Natural killer cell treated with Interleukin-12 subunit alpha and Interleukin-12 subunit beta and Interleukin-15 and Interleukin-18, amount 100 ng/mL, for 72 hours (primary cell): ENCODE data around the gene C4orf17. TPM values are rescaled to one million over a fixed set of nuclear protein-coding genes. Genes with fewer than 3 reads are reported as not detected.
A peak's percentile ranks its signal among the peaks of the same experiment; 100 is the strongest.

Experiments used
- ATAC-seq, 2 donors: fragments of 150-1000 bp; cut with Tn5 transposase in 1 of 2; sonication (Bioruptor Pico), chemical (Tn5 transposase) in 1 of 2; 2 replicates each; pipeline ENCODE4 v1.10.0; 2021
- DNase-seq: peaks from one replicate; pipeline ENCODE4 v3.0.0; 2022; ENCODE audit warnings: low spot score
- H3K27ac Mint-ChIP-seq, 2 donors: 1 replicate in 1 of 2; 2 replicates in 1 of 2; pipeline ENCODE4 v1.8.0; 2022; ENCODE audit warnings: mixed read lengths in 2 of 2, mild to moderate bottlenecking in 1 of 2, moderate library complexity in 1 of 2
- H3K27me3 Mint-ChIP-seq, 2 donors: 1 replicate in 1 of 2; 2 replicates in 1 of 2; pipeline ENCODE4 v1.8.0; 2022; ENCODE audit warnings: mixed read lengths in 2 of 2
- H3K36me3 Mint-ChIP-seq: one replicate; pipeline ENCODE4 v1.8.0; 2022; ENCODE audit warnings: mixed read lengths
- H3K4me1 Mint-ChIP-seq, 2 donors: 1 replicate in 1 of 2; 2 replicates in 1 of 2; pipeline ENCODE4 v1.8.0; 2022; ENCODE audit warnings: low read depth in 2 of 2, mixed read lengths in 2 of 2, mild to moderate bottlenecking in 1 of 2
- H3K4me3 Mint-ChIP-seq: one replicate; pipeline ENCODE4 v1.8.0; 2022; ENCODE audit warnings: mixed read lengths
- H3K9me3 Mint-ChIP-seq: 2 replicates; pipeline ENCODE4 v1.8.0; 2022; ENCODE audit warnings: mixed read lengths
- total RNA-seq, 2 donors: library from RNA; stranded (reverse); gene quantifications; one replicate each; pipeline ENCODE4 v1.2.3, GENCODE V29; 2022

Gene C4orf17
- total RNA-seq, 2 donors from 2014 or later, result not detected

DNA sequence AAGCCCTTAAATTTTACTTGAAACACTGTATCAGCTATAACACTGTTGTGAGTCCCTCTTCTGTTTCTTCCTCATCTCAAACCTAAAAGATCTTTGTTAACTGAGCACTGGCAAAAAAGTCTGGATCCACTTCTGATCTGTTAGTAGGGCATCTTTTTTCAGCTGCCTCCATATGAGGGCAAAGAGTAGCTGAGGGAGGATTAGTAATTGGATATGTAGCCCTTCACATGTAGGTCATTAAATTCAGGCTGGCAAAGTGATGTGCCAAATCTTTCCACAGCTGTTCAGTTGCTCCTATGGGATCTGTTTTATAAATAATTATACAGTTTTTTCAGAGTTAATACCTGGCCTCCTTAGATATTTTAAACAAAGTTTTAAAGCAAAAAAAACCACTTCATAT lies 54.1 kb downstream of the C4orf17 start:
- Mint-ChIP-seq H3K27ac (peak overlapping the region in 1 of 2 donors; percentile 44), H3K36me3 (no peaks in the 10 kb centered on the region), H3K4me1 (peaks cover 3 to 5% of the 10 kb centered on the region in 2 donors), H3K9me3 (no peaks in the 10 kb centered on the region), H3K4me3 (peak overlapping the region; percentile 54), H3K27me3 (peaks cover 29 to 39% of the 10 kb centered on the region in 2 donors)
- ATAC-seq, result no peak
- no peak for DNase-seq

DNA sequence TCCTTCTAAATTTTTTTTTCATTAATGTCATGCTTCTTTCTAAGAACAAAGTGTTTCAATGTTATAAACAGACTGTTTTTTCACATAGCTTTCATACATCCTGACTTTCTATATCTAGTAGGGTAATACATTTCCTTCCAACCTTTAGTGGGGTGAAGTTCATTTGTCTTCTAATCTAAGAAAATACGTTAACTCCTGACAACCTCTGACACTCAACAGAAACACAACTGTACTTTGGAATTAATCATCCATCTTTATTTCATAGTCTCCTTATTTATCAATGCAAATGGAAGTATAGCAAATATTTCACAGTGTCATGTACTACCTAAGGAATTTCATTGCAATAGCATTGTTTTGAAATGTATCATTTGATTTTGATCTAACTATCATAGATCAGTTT lies 61.1 kb downstream of the C4orf17 start:
- H3K27me3 Mint-ChIP-seq, result peaks cover 44 to 66% of the 10 kb centered on the region in 2 donors
- H3K36me3 Mint-ChIP-seq, result no peaks in the 10 kb centered on the region
- no peaks in the 10 kb centered on the region for H3K4me1 Mint-ChIP-seq
- no peak for ATAC-seq
- H3K4me3 Mint-ChIP-seq, result no peak overlapping the region
- DNase-seq, result no peak
- H3K9me3 Mint-ChIP-seq, result no peaks in the 10 kb centered on the region
- no peak overlapping the region for H3K27ac Mint-ChIP-seq

DNA sequence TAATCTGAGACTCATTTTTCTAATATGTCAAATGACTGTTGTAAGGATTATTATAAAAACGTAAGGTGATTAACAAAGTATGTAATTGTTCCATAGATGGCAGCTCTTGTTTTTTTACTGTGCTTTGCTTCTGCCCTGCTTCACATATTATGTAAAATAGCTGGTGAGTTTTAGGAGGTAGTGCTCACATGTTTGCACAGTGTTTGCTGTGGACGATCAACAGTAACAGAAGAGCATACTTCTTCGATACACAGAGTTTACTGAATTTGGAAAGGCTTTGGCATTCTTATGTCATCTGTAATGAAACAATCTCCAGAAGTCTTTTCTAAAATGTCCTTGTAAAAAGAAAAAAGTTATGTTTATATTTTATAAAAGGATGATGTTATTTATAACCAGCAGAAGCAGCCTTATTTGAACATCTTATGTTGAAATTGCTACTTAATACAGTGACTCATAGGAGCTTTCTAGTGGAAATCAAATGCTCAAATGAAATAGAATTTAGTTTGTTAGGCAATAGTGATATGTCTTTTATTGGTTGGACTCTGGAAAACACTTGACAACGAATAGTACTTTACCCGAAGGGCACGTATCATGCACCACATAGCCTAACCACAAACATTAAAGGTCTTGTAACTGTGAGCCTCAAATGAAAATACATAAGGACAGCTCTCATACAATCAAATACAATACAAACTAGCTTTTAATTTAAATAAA lies 61.9 kb downstream of the C4orf17 start:
- Mint-ChIP-seq H3K27ac (no peak overlapping the region), H3K4me3 (no peak overlapping the region), H3K9me3 (no peaks in the 10 kb centered on the region), H3K4me1 (no peaks in the 10 kb centered on the region), H3K36me3 (no peaks in the 10 kb centered on the region), H3K27me3 (peaks cover 37 to 60% of the 10 kb centered on the region in 2 donors)
- DNase-seq (no peak), ATAC-seq (no peak)

DNA sequence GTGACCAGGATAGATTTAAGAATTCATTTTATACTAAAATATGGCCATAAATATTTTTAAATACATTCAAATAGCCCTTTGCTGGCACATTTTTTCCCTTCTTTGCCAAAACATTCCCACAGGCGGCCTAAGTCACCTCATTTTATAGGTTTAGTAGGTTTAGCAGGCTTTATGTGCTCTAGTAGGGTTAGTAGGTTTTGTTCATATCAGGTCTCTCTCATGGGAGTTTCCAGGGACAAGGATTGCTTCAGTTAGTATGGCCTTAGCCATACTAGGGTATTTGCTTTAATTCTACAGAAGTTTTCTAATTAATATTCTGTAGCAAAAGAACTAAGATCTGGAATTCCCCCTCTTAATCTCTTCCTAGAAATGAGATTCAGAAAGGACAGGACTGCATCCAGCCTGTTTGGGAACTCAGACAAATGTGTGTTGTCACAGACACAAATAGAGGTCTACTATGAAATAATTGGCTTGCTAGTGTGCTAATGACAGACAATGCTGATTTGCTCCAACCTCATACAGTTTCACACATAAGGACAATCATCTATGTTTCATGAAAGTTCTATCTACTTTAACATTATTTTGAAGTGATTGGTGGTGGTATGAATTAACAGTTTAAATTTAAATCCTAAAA lies 63.0 kb downstream of the C4orf17 start:
- H3K27me3 Mint-ChIP-seq, result peaks cover 29 to 55% of the 10 kb centered on the region in 2 donors
- H3K27ac Mint-ChIP-seq, result no peak overlapping the region
- ATAC-seq (no peak), DNase-seq (no peak)
- H3K36me3 Mint-ChIP-seq, result no peaks in the 10 kb centered on the region
- H3K9me3 Mint-ChIP-seq, result no peaks in the 10 kb centered on the region
- H3K4me3 Mint-ChIP-seq, result no peak overlapping the region
- H3K4me1 Mint-ChIP-seq, result no peaks in the 10 kb centered on the region

DNA sequence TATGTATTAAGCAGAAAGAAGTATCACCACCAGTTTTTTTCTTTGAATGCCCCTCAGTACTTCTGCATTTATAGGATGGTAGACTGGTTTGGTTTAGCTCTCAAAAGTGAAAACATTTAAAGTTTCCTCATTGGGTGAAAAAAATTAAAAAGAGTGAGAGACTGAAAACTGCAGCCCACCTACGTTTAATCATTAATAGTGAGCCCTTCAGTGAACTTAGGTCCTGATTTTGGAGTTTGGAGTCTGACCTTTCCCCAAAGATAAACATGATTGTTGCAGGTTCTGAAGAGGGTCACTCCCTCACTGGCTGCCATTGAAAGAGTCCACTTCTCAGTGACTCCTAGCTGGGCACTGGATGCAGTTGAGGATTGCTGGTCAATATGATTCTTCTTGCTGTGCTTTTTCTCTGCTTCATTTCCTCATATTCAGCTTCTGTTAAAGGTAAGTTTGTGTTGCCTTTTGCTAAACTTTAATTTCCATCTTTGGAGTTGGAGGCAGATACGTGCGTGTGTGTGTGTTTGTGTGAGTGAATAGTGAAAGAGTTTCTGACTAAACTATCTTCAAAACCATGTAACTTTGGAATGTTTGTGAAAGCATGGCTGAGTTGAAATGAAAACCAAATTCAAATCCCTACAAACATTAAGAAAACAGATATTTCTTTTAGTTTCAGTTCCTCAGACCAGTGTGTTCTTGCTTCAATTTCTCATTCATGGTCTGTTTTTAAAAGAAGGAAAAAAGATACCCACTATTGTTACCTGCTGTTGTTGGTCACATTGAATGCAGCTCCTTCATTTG lies 63.9 kb downstream of the C4orf17 start, which contains the start of gene MTTP:
Gene MTTP (plus strand): TSS at position 295 of the 795 bp plus-strand sequence. CDS start 86 bp downstream, at position 381.
- peaks cover 29 to 53% of the 10 kb centered on the region in 2 donors for H3K27me3 Mint-ChIP-seq
- no peaks in the 10 kb centered on the region for H3K36me3 Mint-ChIP-seq
- no peak for DNase-seq
- no peak within 1 kb of the TSS for H3K4me3 Mint-ChIP-seq
- H3K9me3 Mint-ChIP-seq, result no peaks in the 10 kb centered on the region
- H3K27ac Mint-ChIP-seq, result no peak within 1 kb of the TSS
- ATAC-seq, result no peak
- H3K4me1 Mint-ChIP-seq, result no peaks in the 10 kb centered on the region

DNA sequence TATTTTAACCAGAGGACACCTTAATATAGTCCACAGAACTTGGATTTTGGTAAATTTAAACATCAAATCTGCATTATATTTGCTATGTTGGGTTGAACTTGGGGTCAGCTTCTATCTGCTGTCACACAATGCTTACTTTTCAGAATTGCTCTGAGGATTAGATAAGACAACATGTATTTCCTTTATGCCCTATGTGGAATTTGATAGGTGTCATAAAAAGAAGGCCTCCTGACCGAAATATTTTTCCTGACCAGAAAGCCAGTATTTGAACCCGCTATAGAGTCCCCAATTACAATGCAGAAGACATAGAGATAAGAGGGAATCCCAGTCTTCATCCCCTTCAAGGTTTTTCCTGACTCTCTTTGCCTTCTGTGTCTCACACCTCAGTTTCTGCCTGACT lies 67.9 kb downstream of the C4orf17 start:
- H3K9me3 Mint-ChIP-seq, result no peaks in the 10 kb centered on the region
- no peak overlapping the region for H3K4me3 Mint-ChIP-seq
- ATAC-seq (no peak), DNase-seq (no peak)
- H3K27me3 Mint-ChIP-seq, result peaks cover 23 to 39% of the 10 kb centered on the region in 2 donors
- no peak overlapping the region for H3K27ac Mint-ChIP-seq
- H3K4me1 Mint-ChIP-seq, result no peaks in the 10 kb centered on the region
- H3K36me3 Mint-ChIP-seq, result no peaks in the 10 kb centered on the region

DNA sequence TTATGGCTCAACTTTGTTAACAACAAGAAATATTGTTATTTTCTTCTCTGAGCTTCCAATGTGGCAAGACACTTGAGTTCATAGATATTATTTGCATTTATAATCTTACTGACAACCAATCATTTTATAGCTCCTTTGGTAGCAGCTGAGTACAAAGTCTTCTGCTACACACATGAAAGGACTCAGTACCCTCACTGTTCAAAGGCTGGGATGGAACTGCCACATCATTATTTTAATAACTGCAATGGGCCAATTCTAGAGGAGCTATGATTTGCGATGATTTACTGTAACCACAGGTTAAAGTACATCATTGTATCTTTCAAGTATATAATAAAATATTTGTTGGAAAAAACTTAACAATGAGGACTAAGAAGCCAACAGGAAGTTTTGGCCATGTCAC lies 74.7 kb downstream of the C4orf17 start:
- Mint-ChIP-seq H3K4me1 (no peaks in the 10 kb centered on the region), H3K27me3 (peaks cover 24 to 40% of the 10 kb centered on the region in 2 donors), H3K27ac (no peak overlapping the region), H3K36me3 (no peaks in the 10 kb centered on the region), H3K4me3 (no peak overlapping the region), H3K9me3 (no peaks in the 10 kb centered on the region)
- DNase-seq, result no peak
- no peak for ATAC-seq

DNA sequence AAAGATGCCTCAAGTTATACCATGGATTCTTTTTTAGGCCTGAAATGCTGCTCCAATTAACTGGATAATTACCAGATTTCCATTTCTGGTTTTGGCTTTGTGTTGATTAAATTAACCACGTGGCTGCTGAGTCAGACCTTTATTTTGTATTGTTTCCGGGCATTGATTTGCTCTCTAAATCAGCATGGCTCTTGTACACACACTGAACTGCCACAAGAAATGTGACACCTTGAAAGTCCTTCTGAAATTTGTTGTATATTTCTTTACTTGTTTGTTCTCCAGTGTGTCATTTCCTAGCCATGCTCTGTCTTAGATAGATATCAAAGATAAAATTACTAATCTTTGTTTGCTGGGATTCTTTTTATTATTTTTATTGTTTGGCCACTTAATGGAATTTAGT lies 75.5 kb downstream of the C4orf17 start:
- H3K27me3 Mint-ChIP-seq, result peaks cover 24 to 40% of the 10 kb centered on the region in 2 donors
- no peaks in the 10 kb centered on the region for H3K9me3 Mint-ChIP-seq

DNA sequence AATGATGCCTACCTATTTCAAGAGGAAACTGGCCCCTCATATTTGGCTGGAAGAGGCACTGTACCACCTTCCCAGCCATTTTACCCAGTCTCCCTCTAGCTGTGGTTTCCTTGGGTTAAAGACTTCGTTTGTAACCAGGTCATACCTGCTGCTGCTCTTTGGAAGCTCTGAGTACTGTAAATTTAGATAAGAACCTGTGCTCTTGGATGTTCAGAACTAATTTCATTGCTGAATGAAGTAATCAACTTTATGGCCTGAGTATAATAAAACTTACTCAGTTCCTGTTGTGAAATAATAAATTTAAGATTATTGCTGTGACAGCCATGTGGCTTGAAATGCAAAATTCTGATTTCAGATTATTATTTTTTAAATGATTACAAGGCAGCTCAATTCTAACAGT lies 76.0 kb downstream of the C4orf17 start:
- Mint-ChIP-seq H3K9me3 (no peaks in the 10 kb centered on the region), H3K4me3 (no peak overlapping the region), H3K36me3 (no peaks in the 10 kb centered on the region), H3K27me3 (peaks cover 22 to 36% of the 10 kb centered on the region in 2 donors), H3K27ac (no peak overlapping the region), H3K4me1 (no peaks in the 10 kb centered on the region)
- ATAC-seq, result no peak
- no peak for DNase-seq

More for the DNA sequence above, 75.5 kb downstream of the C4orf17 start:
- Mint-ChIP-seq H3K27ac (no peak overlapping the region), H3K4me1 (no peaks in the 10 kb centered on the region), H3K4me3 (no peak overlapping the region), H3K36me3 (no peaks in the 10 kb centered on the region)
- ATAC-seq (no peak), DNase-seq (no peak)

DNA sequence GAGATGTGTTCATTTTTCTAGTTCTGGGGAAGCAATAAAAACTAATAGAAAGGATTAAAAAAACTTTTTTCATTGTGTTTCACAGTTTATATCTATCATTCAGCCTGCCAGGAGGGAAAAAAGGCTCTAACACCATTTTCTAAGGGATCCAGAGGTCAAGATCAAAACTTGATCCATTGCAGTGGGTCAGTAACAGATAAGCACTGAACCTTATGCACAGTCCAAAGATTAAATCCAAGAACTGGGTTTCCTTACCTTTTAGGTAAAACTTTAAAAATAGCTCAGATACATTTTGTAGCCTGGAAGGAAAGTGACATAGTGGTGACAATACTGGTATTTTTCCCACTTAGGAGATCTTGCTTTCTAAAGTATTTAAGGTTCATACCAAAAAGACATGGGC lies 76.5 kb downstream of the C4orf17 start:
- no peak for ATAC-seq

DNA sequence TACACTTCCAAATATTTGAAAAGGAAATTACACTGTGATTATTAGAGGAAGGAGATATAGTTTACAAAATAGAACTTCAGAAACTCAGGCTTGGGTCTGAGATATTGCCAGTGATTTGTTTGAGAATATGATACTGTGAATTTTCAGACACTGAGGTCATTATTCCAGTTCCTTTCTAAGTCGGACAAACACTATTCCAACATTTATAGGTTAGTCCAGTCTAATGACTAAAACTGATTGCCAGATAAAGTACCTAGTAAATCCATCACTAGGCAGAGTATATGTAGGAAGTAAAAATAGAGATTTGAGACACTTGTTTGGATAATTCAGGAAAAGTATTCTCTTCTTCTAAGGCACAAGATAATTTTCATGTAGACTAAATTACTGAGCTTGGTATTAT lies 77.0 kb downstream of the C4orf17 start:
- Mint-ChIP-seq H3K27me3 (peaks cover 15 to 28% of the 10 kb centered on the region in 2 donors), H3K9me3 (no peaks in the 10 kb centered on the region), H3K27ac (no peak overlapping the region), H3K4me3 (no peak overlapping the region), H3K4me1 (no peaks in the 10 kb centered on the region), H3K36me3 (no peaks in the 10 kb centered on the region)
- ATAC-seq, result no peak
- no peak for DNase-seq

More for the DNA sequence above, 76.5 kb downstream of the C4orf17 start:
- Mint-ChIP-seq H3K4me1 (no peaks in the 10 kb centered on the region), H3K36me3 (no peaks in the 10 kb centered on the region), H3K9me3 (no peaks in the 10 kb centered on the region), H3K27ac (no peak overlapping the region), H3K4me3 (no peak overlapping the region), H3K27me3 (peaks cover 18 to 31% of the 10 kb centered on the region in 2 donors)
- DNase-seq, result no peak

DNA sequence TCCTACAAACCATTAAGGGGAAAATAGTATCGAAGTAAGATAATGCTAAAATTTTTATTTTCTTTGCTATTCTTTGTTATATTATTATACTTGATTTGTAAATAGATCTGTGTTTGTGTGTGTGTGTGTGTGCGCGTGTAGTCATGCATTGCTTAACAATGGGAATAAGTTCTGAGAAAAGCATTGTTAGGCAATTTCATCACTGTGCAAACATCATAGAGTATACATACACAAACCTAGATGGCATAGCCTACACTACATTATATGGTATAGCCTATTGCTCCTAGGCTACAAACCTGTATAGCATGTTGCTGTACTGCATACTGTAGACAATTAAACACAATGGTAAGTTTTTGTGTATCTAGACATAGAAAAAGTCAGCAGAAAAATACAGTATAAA lies 80.9 kb downstream of the C4orf17 start:
- no peaks in the 10 kb centered on the region for H3K9me3 Mint-ChIP-seq
- DNase-seq (no peak), ATAC-seq (no peak)
- no peaks in the 10 kb centered on the region for H3K36me3 Mint-ChIP-seq
- H3K27me3 Mint-ChIP-seq, result peaks cover 17 to 21% of the 10 kb centered on the region in 2 donors
- no peaks in the 10 kb centered on the region for H3K4me1 Mint-ChIP-seq
- no peak overlapping the region for H3K27ac Mint-ChIP-seq
- H3K4me3 Mint-ChIP-seq, result no peak overlapping the region
